ENCODE measurements around the gene SV2B.

DNA sequence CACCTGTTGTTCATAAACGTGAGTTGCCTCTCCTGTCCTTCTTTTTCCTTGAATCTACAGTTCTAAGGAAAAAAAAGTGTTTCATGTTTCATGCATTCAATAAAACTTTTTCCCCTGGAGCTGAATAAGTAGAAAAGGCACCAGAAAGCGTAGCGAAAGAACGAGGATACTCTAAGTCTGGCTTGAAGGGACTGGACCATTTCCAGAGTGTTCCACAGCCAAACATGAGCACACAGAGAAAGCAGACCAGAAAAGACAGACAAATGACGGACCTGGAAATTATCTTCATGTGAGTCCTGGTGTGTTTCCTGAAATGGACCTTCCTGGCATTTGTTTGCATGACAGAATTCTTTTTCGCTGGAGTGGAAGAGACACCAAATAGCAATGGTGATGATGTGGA is 204.7 kb downstream of the SV2B start:
- no peak for TF ChIP-seq CTCF (IDR thresholded peaks at IDR 0.05; ENCODE audit: insufficient read depth, low read length, poor library complexity, severe bottlenecking)
- no peak for TF ChIP-seq EZH2phosphoT487 (conservative IDR thresholded peaks at IDR 0.05; ENCODE audit: low read length)

Data from SU-DHL-6 (cell line).